ENCODE data around the gene LAPTM4A. TPM values are rescaled to one million over a fixed set of nuclear protein-coding genes. Genes with fewer than 3 reads are reported as not detected.

The LAPTM4A gene
- total and polyA plus RNA-seq, 10 of the 15 experiments (the other 5 are each of a cell fraction or from before 2014, with no cell fraction given) = 17.8 to 107 (median 45.8) TPM

- H3K9ac ChIP-seq (ENCODE audit: control insufficient read depth, insufficient read depth, low read length) = no peak overlapping the region
- H2AFZ ChIP-seq (ENCODE audit: control insufficient read depth, low read depth, low read length) = no peak overlapping the region
- no peaks in the 10 kb centered on the region for H3K79me2 ChIP-seq (ENCODE audit: control insufficient read depth, insufficient read depth, low read length)
- no peak overlapping the region for H3K4me2 ChIP-seq (ENCODE audit: control insufficient read depth, insufficient read depth)
- ChIA-PET SMC1A (ENCODE audit: uncharacterized antibody, unreplicated experiment) (no interaction called here), CTCF (no interaction called here), POLR2A (no interaction called here), RAD21 (ENCODE audit: unreplicated experiment) (no interaction called here)
- ATAC-seq (no peak), FAIRE-seq (no peak), DNase-seq (ENCODE audit: low read depth, low spot score) (no peak)
- H3K27me3 ChIP-seq (replicated peaks in 1 of 2; ENCODE audit: control insufficient read depth in 2 of 2, insufficient read depth in 2 of 2, low read length in 1 of 2) = peaks cover 0 to 3% of the 10 kb centered on the region in 2 experiments; a peak in 1 of 4 replicates
- intact Hi-C loops (cut with micrococcal nuclease; ENCODE audit: unreplicated experiment) (no loop called here), in situ Hi-C loops (cut with MboI) (loop anchor here (10.0 kb wide), 1 partner anchor 76 kb away; no protein-coding TSS in a partner anchor)
- H4K20me1 ChIP-seq (ENCODE audit: control insufficient read depth, insufficient read depth) = no peaks in the 10 kb centered on the region
- WGBS (ENCODE audit: insufficient coverage, insufficient replicate concordance, low lambda C conversion rate, missing lambda C conversion rate) = 97% methylated on average over 2 of the region's 2 CpGs
- BruUV-seq (replicated peaks) = no TSS peak
- no peaks in the 10 kb centered on the region for H3K4me1 ChIP-seq (ENCODE audit: control insufficient read depth, insufficient read depth, low read length)
- no peak overlapping the region for H3K4me3 ChIP-seq
- no peaks in the 10 kb centered on the region; the same call in 2 of the 3 replicates for H3K9me3 ChIP-seq (replicated peaks; ENCODE audit: control insufficient read depth, insufficient read depth, low read length)
- H3K36me3 ChIP-seq (ENCODE audit: control insufficient read depth in 2 of 2, insufficient read depth in 2 of 2, low read length in 1 of 2) = no peaks in the 10 kb centered on the region
- H3K27ac ChIP-seq (ENCODE audit: control insufficient read depth, insufficient read depth) = no peak overlapping the region
- TF ChIP-seq SP1 (IDR thresholded peaks at IDR 0.05; ENCODE audit: low read depth, low read length) (no peak), NFIC (IDR thresholded peaks at IDR 0.05; ENCODE audit: low read depth, low read length) (no peak), KLF5 (IDR thresholded peaks at IDR 0.05; ENCODE audit: partially characterized antibody) (no peak), SMAD1 (IDR thresholded peaks at IDR 0.05; ENCODE audit: low read depth, partially characterized antibody) (no peak), RUNX3 (IDR thresholded peaks at IDR 0.05; ENCODE audit: low read length) (no peak), GATAD2B (conservative IDR thresholded peaks at IDR 0.05; ENCODE audit: low read depth) (no peak), KAT2A (conservative IDR thresholded peaks at IDR 0.05; ENCODE audit: control insufficient read depth, low read depth, low read length) (no peak), TBL1XR1 (IDR thresholded peaks at IDR 0.05; ENCODE audit: low read depth, low read length) (no peak), CBX3 (IDR thresholded peaks at IDR 0.05; ENCODE audit: borderline replicate concordance, low read depth) (no peak), KDM1A (IDR thresholded peaks at IDR 0.05; ENCODE audit: borderline replicate concordance) (no peak), SREBF1 (IDR thresholded peaks at IDR 0.05; ENCODE audit: low read length) (no peak), POU2F2 (IDR thresholded peaks at IDR 0.05; ENCODE audit: borderline replicate concordance, low read depth, low read length) (no peak), SRF (IDR thresholded peaks at IDR 0.05; ENCODE audit: low read depth in 2 of 2, low read length in 2 of 2) (no peak), ZZZ3 (IDR thresholded peaks at IDR 0.05; ENCODE audit: control insufficient read depth, insufficient read length, low read depth) (no peak), SREBF2 (IDR thresholded peaks at IDR 0.05; ENCODE audit: low read length) (no peak), CREB1 (IDR thresholded peaks at IDR 0.05; ENCODE audit: low read depth) (no peak)
- TF ChIP-seq, protein P1, sequence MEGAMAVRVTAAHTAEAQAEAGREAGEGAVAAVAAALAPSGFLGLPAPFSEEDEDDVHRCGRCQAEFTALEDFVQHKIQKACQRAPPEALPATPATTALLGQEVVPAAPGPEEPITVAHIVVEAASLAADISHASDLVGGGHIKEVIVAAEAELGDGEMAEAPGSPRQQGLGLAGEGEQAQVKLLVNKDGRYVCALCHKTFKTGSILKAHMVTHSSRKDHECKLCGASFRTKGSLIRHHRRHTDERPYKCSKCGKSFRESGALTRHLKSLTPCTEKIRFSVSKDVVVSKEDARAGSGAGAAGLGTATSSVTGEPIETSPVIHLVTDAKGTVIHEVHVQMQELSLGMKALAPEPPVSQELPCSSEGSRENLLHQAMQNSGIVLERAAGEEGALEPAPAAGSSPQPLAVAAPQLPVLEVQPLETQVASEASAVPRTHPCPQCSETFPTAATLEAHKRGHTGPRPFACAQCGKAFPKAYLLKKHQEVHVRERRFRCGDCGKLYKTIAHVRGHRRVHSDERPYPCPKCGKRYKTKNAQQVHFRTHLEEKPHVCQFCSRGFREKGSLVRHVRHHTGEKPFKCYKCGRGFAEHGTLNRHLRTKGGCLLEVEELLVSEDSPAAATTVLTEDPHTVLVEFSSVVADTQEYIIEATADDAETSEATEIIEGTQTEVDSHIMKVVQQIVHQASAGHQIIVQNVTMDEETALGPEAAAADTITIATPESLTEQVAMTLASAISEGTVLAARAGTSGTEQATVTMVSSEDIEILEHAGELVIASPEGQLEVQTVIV (IDR thresholded peaks at IDR 0.05; ENCODE audit: borderline replicate concordance, partially characterized antibody) = no peak
- TF ChIP-seq, protein P2, sequence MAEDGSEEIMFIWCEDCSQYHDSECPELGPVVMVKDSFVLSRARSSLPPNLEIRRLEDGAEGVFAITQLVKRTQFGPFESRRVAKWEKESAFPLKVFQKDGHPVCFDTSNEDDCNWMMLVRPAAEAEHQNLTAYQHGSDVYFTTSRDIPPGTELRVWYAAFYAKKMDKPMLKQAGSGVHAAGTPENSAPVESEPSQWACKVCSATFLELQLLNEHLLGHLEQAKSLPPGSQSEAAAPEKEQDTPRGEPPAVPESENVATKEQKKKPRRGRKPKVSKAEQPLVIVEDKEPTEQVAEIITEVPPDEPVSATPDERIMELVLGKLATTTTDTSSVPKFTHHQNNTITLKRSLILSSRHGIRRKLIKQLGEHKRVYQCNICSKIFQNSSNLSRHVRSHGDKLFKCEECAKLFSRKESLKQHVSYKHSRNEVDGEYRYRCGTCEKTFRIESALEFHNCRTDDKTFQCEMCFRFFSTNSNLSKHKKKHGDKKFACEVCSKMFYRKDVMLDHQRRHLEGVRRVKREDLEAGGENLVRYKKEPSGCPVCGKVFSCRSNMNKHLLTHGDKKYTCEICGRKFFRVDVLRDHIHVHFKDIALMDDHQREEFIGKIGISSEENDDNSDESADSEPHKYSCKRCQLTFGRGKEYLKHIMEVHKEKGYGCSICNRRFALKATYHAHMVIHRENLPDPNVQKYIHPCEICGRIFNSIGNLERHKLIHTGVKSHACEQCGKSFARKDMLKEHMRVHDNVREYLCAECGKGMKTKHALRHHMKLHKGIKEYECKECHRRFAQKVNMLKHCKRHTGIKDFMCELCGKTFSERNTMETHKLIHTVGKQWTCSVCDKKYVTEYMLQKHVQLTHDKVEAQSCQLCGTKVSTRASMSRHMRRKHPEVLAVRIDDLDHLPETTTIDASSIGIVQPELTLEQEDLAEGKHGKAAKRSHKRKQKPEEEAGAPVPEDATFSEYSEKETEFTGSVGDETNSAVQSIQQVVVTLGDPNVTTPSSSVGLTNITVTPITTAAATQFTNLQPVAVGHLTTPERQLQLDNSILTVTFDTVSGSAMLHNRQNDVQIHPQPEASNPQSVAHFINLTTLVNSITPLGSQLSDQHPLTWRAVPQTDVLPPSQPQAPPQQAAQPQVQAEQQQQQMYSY (CRISPR knock-in tag; IDR thresholded peaks at IDR 0.05) = no peak
Observed at GRCh38 chr2:20018601-20019152, 32.8 kb downstream of the LAPTM4A start.
